Stimulated activated CD4-positive, alpha-beta T cell treated with anti-CD3 and anti-CD28 coated beads, Interleukin-12 subunit alpha, Interleukin-12 subunit beta, amount 100 ng/mL, for 4 hours (primary cell): ENCODE measurements around the gene CAVIN2.

Source experiments
- DNase-seq: peaks from one replicate; pipeline ENCODE4 v3.0.0-alpha.2; 2020

Gene CAVIN2

DNA sequence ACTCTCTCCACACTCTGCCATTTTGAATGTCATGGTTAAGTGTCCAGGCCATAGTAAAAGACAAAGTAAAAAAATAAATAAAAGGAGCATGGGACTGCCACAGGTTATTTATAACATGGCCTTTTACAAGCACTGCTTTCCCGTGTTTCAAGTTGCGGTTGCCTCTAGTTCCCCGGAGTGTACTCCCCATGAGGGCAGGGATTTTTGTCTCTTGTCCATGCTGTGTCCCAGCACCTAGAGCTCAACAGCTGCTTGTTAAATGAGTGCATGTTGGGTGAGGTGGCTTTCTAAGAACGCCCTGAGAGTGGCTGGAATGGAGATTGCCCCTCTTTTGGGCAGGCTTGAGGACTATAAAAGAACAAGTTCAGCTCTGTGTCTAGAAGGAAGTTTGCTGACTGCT lies 8.4 kb downstream of the CAVIN2 start:
- DNase-seq = no peak

DNA sequence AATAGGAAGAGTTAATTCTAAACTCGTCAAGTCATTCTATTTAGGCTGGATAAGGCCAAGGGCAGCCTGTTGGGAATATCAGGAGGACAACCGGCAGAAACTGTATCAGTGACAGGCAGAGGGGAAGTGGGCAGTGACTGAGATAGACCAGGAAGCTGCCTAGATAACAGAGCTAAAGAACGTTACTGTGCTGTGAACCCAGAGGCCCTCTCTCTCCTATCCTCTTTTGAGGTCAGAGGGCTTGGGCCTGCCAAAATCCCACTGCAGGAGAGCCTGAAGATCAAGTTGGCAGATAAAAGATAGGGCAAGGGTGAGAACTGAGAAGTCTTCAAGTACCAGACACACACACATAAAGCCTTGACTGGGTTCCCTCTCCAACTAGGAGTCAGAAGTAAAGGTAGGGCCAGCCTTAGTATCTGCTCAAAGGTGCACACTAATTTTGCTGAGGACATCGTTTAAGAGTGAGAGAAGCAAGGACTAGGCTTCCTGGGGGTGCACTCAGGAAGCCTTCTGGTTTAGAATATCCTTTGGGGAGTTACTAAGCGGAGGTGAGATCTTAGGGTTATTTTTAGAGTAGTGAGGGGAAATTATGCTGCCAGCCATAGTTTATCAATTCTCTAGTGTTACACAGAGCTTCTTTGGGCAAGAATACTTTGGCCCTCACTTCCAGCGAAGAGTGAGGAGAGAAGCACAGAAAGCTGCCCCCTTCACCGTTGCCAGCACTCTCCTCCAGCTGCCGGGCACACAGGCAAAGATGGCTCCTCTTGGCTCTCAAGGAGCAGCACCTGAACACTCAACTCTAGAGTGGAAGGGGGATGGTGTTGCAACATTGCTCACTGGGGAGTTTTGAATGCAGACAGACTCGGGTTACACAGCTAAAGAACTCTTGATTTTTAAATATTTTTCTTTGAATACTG lies 9.8 kb downstream of the CAVIN2 start:
- no peak for DNase-seq

DNA sequence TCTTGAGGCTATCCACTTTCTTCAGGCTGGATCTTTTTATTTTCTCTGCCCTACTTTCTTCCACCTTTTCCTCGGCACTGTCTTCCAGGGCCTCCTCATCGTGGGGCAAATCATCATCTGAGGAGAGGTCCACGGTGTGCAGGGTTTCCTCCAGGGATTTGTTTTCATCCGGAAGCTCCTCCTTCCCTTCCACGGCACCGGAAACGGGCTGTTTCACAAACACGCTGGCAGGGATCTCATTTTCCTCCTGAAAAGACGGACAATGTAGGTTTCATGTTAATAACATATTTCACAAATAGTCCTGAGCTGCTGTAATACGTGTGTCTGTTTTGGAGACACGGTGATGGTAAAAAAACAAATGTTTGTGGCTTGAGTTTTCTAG lies 10.4 kb downstream of the CAVIN2 start:
- DNase-seq = no peak

DNA sequence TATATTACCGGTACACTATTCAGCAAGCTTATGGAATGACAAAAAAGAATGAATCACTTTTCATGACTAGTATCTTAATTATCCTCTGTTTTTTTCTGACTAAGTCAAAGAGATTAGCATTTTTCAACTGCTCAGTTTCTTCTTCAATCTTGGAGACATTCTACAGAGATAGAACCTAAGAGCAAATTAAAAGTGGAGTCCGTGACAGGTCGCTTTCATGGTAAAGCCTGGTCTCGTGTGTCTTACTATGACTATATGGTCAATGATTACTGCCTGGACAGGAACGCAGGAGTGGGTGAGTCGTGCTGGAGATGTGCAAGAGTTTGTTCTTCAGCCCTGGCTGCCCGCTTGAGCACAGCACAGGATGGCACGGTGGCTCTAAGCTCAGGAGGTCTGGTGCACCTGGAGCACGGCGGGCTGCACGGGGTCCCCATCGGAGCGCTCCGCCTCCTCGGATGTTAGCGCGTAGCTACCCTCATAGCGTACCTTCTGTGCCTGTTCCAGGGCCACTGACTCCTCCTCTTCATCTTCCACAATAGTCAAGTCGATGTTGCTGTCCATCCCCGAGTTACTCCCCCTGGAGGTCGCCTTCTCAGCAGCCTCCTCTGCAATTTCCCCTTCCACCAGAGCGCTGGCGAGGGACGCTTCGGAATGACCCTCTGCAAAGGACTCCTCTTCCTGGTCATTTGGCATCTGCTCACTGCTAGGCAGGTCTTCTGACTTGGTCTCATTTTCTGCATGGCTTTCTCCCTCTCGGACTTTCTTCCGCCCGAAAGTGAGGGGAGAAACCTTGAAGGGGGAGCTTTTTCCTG lies 11.1 kb downstream of the CAVIN2 start:
- no peak for DNase-seq

DNA sequence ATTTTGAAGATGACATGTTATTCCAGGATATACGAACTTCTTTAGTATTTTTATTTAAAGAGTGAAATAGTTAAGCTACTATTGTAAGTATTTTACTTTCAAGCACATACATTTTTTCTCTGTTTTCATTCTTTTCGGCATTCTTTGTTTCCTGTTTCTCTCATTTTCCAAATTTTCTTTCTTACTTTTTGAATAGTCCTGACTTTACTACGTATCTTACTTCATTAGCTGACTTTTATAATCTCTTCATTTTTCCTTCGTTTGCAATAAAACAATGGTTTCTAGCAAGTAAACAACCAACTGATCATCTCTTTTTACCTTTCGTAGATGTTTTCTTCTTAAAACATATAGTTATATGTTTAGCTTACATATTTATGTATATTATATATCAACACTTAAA lies 11.8 kb downstream of the CAVIN2 start:
- DNase-seq = no peak

GRCh38 chr2:191833356-191833755 lies 13.5 kb downstream of the CAVIN2 start:
- DNase-seq = no peak

GRCh38 chr2:191832668-191833067 lies 14.2 kb downstream of the CAVIN2 start:
- no peak for DNase-seq

DNA sequence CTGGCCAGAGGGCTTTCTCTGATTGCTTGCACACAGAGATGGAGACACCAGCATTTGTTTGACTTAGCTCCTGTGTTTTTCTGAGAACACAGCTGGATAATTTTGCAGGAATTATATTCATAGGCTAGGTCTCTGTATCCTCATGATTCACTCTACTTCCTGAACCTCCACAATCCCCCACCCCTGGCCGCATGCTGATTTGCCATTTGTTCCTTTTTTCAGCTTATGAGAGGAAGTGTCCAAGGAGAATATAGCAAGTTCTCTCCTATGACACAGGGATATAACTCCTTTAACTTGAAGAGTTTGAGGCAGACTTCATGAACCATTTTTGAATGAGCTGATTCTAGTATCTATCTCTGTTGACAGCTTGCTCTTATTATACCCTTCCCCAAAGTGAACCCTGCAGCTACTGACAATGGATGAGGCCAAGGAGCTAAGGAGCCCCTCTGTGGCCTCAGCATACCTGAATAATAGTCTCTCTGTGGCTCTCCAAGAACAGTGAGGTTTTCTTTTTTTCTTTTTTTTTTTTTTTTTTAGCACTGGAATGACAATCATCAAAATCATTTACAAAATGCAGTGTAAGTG lies 15.4 kb downstream of the CAVIN2 start:
- no peak for DNase-seq

DNA sequence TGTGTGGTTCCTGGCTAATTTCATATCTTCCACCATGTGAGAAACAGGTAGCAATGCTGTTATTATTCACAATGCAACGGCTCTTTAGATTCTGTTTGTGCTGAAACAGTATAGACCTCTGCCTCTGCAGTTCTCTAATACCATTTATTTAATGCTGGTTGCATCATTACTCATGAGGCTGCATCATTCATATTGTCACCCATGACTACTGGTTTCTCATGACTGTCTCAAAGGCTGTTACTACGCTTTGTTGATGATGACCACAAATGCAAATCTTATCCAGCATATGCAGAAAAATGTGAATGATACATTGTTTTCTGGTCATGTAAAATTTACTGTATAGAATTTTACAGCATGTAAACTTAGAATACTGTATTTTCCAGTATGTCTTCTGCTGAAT lies 22.5 kb downstream of the CAVIN2 start:
- no peak for DNase-seq

DNA sequence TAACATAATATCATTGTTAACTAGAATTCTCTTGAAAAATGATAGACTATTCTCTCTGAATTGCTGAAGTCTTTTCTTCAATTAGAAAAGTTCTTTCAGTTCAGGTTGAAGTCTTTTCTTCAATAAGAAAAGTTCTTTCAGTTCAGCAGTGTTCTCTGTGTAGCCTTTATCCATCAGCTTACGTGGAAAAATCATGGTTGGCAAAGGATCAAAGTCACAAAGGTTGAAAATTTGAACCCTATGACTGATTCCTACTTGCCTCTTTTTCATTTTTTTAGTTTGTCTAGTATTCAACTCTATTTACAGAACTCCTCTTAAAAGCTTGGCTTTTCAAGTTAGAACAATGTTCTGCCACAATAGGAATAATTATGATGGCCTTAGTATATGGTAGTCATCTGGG lies 25.8 kb downstream of the CAVIN2 start:
- DNase-seq = no peak

DNA sequence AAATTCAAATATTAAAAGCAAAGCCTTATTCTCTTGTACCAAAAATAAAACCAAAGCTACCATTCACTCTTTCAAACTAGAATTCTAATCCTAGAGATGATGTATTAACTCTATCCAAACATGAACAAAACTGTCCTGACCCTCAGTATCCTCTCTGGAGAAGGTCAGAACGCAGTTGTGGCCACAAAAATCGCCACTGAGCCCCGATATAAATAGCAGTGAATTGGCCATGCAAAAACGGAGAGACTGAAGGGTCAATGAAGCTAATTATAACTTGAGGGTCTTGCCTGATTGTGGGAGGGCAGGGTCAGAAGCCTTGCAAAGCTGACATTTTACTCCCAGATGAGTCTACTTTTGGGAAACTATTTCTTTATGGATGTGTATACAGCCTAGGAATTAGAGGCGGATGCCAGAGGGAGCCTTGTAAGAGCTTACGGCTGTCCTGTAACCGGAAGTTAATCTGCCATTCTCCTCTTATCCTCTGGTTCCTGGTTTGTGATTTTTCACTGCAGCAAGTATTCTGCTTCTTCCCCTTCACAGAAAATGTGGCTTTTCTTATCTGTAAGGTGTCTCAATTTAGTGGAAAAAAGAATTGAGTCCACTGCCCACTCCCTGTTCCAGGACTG lies 28.1 kb downstream of the CAVIN2 start:
- DNase-seq = no peak

DNA sequence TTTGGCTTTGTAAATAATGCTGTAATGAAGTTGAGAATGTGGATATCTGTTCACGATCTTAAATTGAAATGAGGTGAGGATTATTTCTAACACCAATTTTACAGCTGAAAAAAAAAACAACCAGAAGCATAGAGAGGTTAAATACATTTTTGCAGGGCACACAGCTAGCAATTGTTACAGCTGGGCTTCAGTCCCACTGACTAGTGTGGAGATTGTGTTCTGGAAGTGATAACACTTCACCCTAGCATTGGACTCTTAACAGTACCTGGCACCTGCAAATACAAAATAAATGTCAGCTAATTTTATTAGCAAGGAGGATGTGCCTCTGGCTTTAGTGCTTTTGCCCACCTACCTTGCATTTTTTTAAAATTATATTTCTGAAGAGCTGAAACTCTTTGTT lies 28.8 kb downstream of the CAVIN2 start:
- DNase-seq = no peak

DNA sequence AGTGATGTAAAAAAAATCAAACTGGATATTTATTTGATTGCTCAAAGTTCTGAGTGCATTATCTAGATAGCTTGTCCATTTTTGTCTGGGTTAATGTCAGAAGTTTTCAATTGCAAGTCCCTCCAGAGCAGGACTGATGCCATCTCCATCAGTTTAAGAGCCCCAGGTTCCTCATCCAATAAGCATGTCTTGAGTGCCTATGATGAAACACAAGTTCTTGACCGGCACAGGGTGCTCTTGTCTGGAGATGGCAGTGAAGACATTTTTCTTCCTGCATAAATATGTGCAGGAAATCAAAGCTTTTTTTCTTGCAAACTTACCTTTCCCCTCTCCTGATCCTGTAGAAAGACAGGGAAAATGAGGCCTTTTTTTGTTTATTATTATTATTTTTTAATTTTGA lies 31.9 kb downstream of the CAVIN2 start:
- DNase-seq = no peak

DNA sequence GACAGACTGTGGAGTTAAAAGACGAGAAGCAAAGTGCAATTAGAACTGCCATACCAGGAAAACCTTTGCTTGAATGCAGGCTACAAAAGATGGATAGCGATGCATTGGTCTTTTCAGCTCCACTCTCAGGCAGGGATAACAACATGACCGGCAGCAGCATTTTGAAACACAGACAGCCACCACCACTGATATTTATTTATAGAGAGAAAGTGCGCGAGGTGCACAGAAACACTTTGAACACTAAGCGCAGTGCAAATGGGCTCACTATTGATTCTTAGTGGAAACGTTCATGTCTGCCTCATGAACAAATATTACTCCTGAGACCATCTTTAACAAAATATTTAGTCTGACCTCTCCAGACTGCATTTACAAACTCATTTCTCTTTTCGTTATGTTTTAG lies 32.9 kb downstream of the CAVIN2 start:
- no peak for DNase-seq

- DNase-seq = peak; percentile 10
These were observed 34.9 kb downstream of the CAVIN2 start for GRCh38 chr2:191811807-191812602.

DNA sequence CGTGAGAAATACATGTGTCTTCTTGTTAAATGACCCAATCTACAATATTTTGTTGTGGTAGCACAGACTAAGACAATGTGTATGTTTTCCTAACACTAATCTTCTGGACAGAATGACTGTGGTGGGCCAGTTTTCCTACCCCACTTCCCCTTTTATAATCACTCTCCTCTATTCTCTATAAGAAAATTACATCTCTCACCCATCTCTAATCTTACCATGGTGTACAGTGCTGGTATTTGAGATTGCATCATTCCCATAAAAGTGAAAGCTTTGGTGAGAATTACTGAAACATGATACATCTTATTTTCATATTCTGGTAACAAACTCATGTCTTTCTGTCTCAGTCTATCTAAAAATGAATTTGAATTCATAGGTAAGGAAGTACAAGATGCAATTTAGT lies 40.5 kb downstream of the CAVIN2 start:
- DNase-seq = no peak

- DNase-seq = no peak
These were observed 42.1 kb downstream of the CAVIN2 start for GRCh38 chr2:191804766-191805165.

DNA sequence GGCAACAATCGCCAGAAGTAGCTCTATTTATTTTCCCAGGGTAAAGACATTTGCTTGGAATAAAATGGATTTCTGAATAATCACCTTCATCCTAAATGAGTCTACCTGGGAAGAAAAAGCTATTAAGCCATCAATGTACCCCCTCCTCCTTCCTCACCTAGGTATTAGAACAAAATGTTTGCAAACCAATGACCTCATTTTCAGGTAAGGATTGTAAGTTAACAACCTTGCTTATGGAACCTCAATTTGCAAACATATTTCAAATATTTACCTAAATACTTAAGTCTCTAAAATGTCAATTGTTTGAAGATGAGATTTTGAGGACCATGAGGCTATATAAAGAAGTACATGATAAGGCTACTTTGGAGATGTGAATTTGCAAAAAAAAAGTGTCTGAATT lies 43.9 kb downstream of the CAVIN2 start:
- no peak for DNase-seq

- no peak for DNase-seq
These were observed 44.7 kb downstream of the CAVIN2 start for GRCh38 chr2:191802180-191802579.

DNA sequence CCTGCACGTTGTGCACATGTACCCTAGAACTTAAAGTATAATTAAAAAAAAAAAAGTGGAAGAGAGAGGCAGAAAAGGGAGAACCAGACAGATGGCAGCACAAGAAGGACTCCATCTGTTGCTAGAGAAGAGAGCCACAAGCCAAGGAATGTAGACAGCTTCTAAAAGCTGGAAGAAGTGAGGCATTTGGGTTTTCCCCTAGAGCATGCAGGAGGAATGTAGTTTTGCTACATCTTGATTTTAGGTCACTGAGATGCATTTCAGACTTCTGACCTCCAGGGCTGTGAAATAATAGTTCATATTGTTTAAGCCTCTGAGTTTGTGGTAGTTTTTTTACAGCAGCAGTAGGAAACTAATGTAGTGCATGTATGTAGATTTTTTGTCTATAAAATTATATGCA lies 46.0 kb downstream of the CAVIN2 start:
- DNase-seq = no peak

DNA sequence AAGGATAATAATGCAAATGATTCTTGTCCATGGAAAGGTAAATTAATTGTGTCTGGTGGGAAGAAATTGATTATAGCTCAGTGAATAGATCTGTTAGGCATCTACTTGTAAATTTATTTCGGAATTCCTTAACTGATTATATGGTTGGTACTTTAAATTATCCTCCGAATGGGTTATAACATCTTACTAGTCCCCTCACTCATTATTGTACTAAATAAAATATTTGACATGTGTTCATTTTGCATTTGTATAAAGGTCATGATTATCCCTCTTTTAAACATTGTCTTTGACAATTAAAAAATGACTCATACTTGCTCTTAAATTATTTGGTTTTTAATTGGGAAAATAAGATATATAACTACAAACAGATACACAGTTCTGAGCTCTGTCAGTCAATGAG lies 47.4 kb downstream of the CAVIN2 start:
- no peak for DNase-seq
